ENCODE measurements around the gene M1AP.

Gene M1AP

DNA sequence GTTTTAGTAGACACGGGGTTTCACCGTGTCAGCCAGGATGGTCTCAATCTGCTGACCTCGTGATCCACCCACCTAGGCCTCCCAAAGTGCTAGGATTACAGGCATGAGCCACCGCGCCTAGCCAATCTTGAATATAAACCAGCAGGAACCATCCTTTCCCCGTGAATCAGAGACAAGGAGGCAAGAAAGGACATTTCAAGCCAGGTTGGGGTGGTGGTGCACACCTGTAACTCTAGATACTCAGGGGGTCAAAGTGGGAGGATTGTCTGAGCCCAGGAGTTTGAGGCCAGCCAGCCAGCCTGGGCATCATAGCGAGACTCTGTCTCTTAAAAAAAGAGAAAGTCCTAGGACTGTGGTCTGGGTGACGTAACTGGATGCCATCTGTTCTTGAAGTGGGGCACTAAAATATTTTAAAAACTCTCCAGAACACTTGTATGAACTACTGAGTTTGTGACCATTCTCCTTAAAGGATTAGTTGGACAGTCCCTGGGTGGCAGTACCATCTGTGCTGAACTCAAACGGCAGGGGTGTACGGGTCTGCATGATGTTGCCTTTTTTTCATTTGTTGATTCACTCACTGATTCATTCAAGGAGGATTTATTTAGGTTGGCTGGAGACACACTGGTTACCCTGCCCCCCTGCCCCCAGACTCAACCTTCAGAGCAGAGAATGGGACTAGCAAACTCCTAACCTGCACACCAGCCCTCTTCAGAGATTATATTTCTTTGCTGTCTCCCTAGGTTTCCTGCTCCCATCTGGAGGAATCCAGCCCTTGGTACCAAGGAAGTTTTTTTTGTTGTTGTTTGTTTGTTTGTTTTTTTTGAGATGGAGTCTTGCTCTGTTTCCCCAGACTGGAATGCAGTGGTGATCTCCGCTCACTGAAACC, 136.8 kb downstream of the M1AP start:
- Mint-ChIP-seq H3K4me1 (peaks cover 41% of the 10 kb centered on the region), H3K27me3 (peaks cover 57% of the 10 kb centered on the region), H3K36me3 (ENCODE audit: low read depth) (peaks cover 11% of the 10 kb centered on the region), H3K27ac (no peak overlapping the region), H3K9me3 (no peaks in the 10 kb centered on the region), H3K4me3 (no peak overlapping the region)
- ATAC-seq (no peak), DNase-seq (no peak)

DNA sequence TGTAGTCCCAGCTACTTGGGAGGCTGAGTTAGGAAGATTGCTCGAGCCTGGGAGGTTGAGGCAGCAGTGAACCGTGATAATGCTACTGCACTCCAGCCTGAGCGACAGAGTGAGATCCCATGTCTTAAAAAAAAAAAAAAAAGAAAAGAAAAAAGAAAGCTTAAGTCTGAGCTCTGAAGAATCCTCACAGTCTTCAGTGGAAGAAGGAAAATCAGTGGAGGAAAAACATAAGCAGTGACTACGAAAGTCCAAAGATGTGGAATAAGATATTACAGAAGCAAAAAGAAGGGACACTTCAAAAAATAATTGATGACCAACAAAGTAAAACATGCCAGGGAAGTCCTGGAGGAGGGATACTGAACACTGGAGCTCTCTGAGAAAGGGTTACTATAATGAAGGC, 137.9 kb downstream of the M1AP start:
- Mint-ChIP-seq H3K36me3 (ENCODE audit: low read depth) (peaks cover 19% of the 10 kb centered on the region), H3K27ac (no peak overlapping the region), H3K27me3 (peaks cover 49% of the 10 kb centered on the region), H3K9me3 (no peaks in the 10 kb centered on the region), H3K4me3 (no peak overlapping the region), H3K4me1 (peaks cover 41% of the 10 kb centered on the region)
- DNase-seq (no peak), ATAC-seq (no peak)

DNA sequence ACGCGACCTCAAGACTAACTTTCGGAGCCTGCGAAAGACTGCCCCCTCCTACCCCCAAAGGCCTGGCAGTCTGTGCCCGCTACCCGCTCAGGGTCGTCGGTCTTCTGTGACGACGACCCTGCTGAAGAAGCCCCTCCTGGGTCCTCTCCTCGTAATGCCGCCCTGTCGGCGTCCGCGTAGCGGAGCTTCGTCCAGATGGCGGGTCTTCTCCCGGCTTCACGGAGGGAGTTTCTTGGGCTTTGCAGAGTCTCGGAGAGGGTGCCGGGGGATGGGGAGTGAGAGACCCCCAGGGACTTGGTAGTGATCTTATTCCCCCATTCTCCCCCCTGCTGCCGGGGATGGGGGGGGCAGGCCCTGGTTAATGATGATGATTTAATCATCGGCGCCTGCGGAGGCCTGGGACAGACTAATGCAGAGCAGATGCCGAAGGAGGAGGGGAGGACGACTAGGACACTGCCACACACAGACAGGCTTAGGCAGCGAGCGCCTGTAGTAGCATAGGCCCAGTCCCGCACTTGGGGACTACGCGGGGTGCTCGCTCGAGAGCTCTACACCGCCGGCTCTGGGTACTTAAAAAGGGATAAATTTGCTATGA, 140.1 kb downstream of the M1AP start:
- ATAC-seq: no peak

More for the DNA sequence above, 140.1 kb downstream of the M1AP start:
- Mint-ChIP-seq H3K27ac (peak overlapping the region; percentile 100), H3K4me1 (peaks cover 53% of the 10 kb centered on the region), H3K4me3 (peak overlapping the region; percentile 99), H3K9me3 (no peaks in the 10 kb centered on the region), H3K36me3 (ENCODE audit: low read depth) (peaks cover 31% of the 10 kb centered on the region), H3K27me3 (peaks cover 51% of the 10 kb centered on the region)
- peak; percentile 20 for DNase-seq
